Endometrium (tissue), 2 donors: Measurements from ENCODE around the gene CCR7.

Experiments used
- FAIRE-seq: peaks from 2 replicates; lab custom pipeline; 2012; peaks lifted over from hg19 to GRCh38; lab: Jason Lieb, UNC
- donor health status: control.
- donor health status: control.

The CCR7 gene

DNA sequence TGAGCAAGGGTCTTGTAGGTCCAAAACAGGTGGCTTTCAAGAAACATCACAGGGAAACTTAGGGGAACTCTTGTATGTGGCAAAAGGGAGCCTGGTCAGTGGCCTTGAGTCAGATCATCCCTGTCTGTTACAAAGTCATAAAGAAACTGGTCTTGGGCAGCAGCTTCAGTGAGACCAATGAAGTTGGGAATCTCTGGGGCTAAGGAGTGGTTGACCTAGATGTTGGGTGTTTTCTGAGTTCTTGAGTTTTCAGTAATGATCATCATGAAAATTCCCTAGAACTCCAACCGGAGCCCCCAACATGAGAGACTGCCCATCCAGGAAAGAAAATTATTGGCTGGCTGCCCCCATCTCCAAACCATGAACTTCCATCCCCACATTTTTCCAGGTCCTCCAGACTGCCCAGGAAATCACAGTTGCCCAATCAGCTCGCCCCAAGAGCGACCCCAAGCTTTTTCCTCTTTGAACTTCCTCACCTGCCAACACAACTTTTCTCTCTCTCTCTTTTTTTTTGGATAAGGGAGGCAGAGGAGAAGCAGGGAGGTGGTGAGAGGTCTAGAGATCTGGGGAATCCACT is 3.9 kb downstream of the CCR7 start:
- FAIRE-seq: no peak

DNA sequence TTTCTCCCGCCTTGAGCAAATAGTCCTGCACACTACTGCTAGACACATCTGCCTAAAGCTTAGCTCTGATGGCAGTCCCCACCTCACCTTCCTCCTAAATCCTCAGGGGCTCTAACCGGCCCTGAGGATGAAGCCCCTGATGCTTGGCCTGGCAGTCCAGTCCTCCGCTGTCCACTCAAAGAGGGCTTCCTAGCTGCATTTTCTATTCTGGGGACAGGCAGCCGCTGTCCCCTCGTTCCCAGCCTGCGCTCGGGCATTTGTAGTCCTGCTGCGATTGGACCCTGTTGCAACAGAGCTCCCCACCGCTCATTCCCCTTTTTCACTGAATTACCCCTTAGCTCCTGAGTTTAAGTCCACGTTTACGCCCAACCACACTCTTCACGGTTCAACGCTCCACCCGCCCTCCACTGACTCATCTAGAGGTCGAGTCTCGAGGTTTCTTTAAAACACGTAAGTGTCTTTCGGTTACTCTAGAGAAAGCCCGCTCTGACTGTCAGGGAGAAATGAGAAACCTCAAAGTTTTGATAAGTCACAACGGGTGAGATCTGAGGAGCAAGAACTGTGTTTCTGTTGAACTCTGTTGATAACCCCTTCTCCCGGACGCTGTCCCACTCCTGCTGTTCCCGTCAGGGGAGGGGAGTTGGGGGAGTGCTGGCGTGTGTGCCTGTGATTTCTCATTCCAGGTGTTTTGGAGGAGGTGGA is 4.5 kb downstream of the CCR7 start:
- no peak for FAIRE-seq

DNA sequence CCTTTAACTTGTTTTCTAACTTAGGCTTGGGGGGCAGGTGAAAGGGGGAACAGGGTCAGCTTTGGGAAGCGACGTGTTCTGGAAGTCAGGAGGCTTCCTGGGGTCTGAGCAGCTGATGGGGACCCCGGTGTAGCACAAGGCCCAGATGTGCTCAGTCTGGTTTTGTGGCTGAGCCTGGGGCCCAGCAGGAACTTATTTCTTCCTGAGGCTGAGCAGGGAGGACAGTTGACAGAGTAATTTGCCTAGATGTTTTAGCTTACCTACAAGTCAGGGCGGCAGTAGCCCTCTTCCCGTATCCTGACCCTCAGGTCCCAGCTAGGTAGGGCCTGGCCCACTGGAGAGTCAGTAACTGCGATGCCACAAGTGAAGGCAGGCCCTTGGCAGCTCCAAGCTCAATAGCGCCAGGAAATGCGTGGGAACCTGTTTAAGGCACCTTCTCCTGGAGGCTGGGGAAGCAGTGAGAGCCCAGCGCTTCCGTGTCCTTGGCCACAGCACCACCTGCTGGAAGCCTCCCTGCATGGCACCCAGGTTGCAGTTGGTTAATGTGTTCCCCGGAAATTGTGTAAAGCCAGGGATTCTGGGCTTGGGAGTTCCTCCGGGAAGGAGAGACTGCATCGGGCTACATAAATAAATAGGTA is 5.2 kb downstream of the CCR7 start:
- FAIRE-seq: no peak

DNA sequence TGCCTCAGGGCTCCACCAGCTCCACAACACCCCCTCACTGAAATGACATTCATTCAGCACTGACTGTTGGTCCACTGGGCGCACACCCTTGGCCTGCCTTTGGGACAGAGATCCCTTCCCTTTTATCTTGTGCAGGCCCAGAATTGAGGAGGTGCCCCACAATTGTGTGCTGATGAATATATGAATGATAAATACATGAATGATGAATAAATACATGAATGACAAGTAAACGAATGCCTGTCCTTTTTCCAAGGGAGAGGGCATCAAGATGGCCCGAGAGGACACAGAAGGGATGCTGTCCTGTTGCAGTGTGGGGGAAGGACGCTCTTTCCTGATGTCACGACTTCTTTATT is 5.7 kb downstream of the CCR7 start:
- no peak for FAIRE-seq

GRCh38 chr17:40558890-40559563 is 6.2 kb downstream of the CCR7 start:
- FAIRE-seq: no peak

DNA sequence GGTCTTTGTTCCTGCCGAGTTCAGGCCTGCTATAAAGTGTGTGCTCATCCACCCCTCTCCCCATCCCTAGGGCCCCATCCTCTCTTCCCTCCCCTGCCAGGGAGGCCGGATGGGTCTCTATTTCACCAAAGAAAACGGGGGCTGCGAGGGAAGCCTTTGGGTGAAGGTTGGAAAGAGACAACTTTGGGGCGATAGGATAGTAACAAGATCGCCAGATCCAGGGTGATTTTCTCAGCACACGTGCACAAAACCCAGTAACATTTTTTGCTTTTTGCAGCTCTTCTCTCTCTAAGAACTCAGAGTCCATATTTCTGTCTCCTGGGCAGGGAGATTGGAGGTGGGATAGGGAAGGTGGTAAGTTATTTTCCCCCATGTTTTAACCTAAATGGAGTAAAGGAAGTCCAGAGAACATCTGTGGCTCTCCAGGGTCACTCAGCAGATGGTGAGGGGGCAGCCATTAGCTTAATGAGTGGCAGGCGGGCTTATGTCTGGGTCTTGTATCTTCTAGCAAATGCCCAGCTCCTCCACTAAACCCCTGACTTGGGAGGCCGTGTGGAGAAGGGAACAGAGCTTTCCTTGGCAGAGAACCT is 6.9 kb downstream of the CCR7 start:
- no peak for FAIRE-seq

GRCh38 chr17:40557531-40558299 is 7.6 kb downstream of the CCR7 start:
- no peak for FAIRE-seq

- FAIRE-seq: no peak
Observed at GRCh38 chr17:40556884-40557414, 8.3 kb downstream of the CCR7 start.

DNA sequence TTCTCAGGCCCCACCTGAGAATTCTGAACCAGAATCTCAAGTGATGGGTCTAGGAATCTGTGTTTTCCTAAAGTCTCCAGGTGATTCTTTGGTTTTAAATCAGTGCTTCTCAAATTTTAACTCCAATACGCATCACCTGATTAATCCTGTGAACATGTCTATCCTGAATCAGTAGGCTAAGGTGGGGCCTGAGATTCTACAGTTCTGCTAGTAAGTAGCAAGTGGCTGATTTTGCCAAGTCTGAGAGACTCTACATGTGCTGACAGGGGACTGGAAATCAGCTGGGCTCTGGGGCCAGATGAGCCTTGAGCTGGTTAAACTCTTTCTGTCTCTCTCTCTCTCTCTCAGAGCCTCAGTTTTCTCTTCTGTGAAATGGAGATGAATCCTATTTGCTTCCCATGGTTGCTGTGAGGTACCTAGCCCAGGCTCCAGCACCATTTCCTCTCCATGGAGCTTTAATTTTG is 9.0 kb downstream of the CCR7 start:
- no peak for FAIRE-seq

GRCh38 chr17:40555296-40556190 is 9.7 kb downstream of the CCR7 start:
- no peak for FAIRE-seq

DNA sequence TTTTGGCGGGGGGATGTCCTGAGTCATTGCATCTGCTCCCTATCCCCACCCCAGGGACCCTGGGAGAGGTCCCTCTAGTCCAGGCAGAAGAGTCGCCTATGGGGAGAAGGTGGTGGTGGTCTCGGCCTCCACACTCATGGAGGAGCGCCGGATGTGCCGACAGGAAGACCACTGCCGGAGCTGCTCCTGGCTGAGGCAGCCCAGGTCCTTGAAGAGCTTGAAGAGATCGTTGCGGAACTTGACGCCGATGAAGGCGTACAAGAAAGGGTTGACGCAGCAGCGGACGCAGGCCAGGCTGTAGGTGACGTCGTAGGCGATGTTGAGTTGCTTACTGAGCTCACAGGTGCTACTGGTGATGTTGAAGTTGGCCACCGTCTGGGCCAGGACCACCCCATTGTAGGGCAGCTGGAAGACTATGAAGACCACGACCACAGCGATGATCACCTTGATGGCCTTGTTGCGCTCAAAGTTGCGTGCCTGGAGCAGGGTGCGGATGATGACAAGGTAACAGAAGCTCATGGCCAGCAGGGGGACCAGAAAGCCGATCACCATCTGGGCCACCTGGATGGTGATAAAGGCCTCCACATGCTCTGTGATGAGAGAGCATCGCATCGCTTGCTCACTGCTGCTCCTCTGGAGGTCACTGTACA is 10.5 kb downstream of the CCR7 start:
- no peak for FAIRE-seq

DNA sequence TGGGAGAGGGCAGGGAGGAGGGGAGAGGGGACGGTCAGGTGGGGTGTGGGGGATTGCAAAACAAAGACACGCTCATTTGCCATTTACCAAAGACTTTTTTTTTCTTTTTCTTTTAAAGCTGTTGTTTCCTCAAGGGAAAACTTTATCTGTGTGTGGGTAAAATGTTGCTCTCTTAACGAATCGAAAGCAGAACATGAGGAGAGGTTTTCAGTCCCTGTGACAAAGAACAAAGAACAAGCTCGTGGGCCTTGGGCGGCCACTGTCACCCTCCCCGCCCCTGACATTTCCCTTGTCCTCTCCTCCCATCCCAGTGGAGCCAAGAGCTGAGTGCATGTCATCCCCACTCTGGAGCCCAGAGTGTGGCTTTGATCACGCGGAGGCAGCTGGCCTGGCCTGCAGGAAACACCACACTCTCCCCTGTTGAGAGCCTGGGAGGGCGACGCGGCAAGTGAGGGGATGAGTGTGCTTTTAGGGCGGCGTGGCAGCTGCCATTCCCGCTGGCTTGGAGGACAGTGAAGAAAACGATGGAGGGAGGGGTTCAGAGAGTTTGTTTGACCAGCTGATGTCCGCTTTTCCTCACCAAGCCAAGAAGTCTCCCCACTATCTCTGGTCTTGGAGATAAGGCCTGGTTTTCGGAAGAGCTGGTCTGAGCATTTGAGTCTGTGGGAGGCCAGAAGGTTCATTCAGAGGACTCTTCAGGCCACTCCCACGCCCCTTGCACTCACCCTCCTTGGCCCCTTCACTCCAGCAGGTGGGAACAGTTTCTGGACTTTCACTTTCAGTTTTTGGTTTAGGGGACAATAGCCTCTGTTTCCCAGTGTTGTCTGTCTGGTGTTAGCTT is 11.4 kb downstream of the CCR7 start:
- no peak for FAIRE-seq

DNA sequence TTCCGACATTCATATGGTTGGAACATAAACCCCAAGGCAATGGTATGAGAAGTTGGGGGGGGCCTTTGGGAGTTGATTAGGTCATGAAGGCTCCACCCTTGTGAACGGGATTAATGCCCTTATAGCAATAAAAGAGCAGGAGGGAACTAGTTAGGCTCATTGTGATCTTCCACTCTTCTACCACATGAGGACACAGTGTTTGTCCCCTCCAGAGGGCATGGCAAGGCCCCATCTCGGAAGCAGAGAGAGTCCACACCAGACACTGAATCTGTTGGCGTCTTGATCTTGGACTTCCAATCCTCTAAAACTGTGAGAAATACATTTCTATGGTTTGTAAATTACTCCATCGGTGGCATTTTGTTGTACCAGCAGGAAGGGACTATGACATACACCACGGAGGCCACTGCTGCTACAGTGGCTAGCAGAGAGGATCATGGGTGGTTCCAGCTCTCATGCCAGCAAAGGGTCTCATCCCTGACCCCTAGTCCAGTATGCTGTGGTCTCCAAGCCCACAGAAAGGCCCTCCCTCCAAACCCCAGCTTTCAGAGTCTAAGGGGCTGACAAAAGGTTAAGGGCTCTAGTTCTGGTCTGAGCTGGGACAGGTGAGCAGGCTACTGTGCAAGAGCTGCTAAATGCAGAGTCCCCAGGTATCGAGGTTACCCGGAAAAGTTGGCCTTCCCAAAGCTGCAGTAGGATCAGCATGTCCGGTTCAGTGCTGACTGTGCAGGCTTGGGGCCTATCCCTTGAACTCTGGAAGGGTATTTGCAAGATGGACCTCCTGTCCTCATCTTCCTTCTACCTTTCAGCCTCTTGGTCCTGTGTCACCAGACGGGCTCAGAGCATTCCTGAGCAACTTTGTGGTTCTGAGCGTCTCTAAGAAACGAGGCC is 12.2 kb downstream of the CCR7 start:
- FAIRE-seq: no peak

DNA sequence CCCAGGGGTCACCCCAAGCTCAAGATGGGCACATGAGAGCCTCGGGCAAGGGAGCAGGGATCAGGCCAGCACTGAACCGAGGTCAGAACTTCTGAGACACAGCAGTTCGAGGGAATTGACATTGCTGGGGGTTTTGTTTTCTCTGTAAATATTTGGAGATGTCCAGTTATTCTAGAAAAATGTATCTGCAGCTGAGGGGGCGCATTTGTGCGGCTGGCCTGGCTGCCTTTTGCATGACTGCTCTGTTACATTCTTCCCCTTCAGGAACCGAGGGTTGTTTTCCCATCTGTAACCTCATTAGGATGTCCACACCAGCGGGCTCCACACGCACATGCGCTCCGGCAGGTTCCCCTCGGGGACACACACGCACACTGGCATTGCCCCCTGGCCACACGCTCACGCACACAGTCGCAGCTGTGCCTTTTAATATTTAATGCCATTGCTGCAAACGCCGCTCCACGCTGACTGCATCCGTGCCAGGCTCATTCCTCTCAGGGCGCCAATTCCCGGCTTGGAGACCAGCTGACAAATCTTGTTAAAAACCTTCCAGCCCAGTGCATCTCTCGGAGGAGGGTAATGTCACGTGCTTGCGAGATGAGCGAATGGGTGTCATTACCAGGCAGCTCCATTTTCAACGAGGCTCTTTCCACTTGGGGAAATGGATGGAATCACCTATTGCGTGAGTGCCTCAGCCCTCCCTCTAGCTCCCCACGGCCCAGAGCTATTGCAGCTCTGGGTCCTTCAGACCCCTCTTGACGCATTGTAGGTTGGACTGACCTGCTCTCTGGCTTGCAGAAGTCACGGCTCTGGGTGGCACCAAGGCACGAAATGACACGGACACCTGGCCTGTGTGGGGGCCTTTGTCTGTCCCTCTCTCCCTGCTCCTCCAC is 13.1 kb downstream of the CCR7 start:
- FAIRE-seq: no peak

DNA sequence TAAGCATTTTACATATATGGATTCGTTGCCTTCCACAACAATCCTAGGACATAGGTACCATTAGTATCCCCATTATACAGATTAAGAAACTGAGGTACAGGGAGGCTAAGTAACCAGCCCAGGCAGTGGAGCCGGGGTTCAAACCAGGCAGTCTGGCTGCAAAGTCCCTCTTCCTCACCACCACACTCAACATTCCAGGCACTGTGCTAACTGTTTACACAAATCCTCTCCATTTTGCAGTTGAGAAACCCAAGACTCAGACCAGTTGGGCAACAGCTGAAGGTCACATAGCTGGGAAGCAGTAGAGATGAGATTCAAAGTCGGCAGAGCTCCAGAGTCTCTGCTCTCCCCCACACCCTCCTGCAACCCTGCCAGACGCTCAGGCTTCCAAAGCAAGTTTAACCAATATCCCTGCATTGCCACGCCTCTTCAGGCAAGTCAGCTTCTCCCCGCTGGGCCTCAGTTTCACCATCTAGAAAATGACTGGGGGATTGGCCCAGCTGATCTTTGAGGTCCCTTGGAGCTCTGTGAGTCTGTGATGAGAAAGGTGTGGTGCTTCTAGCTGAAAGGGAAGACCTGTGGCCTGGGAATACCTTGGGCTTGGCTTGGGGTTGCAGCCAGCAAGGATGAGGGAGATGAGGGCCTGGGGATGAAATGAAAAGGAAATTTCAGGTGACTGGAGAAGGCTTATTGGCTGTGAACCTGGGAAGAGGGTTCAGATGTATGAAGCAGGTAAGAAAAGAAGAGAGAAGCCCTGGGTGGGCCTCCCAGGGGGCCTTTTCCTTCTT is 14.0 kb downstream of the CCR7 start:
- FAIRE-seq: no peak

GRCh38 chr17:40550608-40551007 is 14.7 kb downstream of the CCR7 start:
- no peak for FAIRE-seq
